Thoracic aorta (tissue), 2 donors: ENCODE data around the gene SRP9. TPM values are rescaled to one million over a fixed set of nuclear protein-coding genes. Genes with fewer than 3 reads are reported as not detected.

ENCODE experiments used
- ATAC-seq: fragments of 150-250 bp; one replicate; pipeline ENCODE4 v1.8.0; 2017; ENCODE audit warnings: low read depth; ENCODE audit not compliant: insufficient number of reproducible peaks, low FRiP score
- DNase-seq: peaks from one replicate; pipeline ENCODE4 v3.0.0-alpha.2; 2020; ENCODE audit warnings: low spot score
- H3K27ac ChIP-seq, 2 donors: fragments of 200-600 bp; sonication (generic); 1 replicate in 1 of 2; 2 replicates in 1 of 2; pipeline ENCODE4 v1.5.1; 2016; ENCODE audit warnings: mild to moderate bottlenecking in 2 of 2, moderate library complexity in 2 of 2
- H3K27me3 ChIP-seq: fragments of 200-600 bp; sonication (generic); replicated peaks from 2 replicates; pipeline ENCODE4 v1.6.0; 2016; ENCODE audit warnings: mild to moderate bottlenecking; ENCODE audit not compliant: insufficient read depth
- H3K36me3 ChIP-seq: fragments of 200-600 bp; sonication (generic); one replicate; pipeline ENCODE4 v1.5.1; 2016
- H3K4me1 ChIP-seq, 2 donors: fragments of 200-600 bp; sonication (generic); 1 replicate in 1 of 2; 2 replicates in 1 of 2; pipeline versions ENCODE4 v1.5.1 to v1.6.0; 2016; ENCODE audit warnings: low read depth in 2 of 2, mild to moderate bottlenecking in 1 of 2; ENCODE audit not compliant: control insufficient read depth in 1 of 2
- H3K4me3 ChIP-seq: fragments of 200-600 bp; sonication (generic); 2 replicates; pipeline ENCODE4 v1.5.1; 2016; ENCODE audit warnings: mild to moderate bottlenecking
- H3K9me3 ChIP-seq: fragments of 200-600 bp; sonication (generic); 2 replicates; pipeline ENCODE4 v1.5.1; 2016
- total RNA-seq, 2 donors: library from RNA; depleted of rRNA; stranded (reverse); fragments of >200 nt; gene quantifications; one replicate each; pipeline versions ENCODE4 v1.1.0 to v1.2.3, GENCODE V29; 2016
- TF ChIP-seq, protein P1 (sequence below): fragments of 200-600 bp; sonication (generic); IDR thresholded peaks from one replicate; pipeline ENCODE4 v1.5.1; 2019; ENCODE audit warnings: antibody characterized with exemption

Gene SRP9
- total RNA-seq, 2 donors from 2014 or later = 130 to 131 TPM

- Histone ChIP-seq H3K36me3 (no peaks in the 10 kb centered on the region), H3K4me3 (no peak overlapping the region), H3K4me1 (peaks cover 0 to 25% of the 10 kb centered on the region in 2 donors), H3K27me3 (no peaks in the 10 kb centered on the region), H3K9me3 (no peaks in the 10 kb centered on the region), H3K27ac (no peak overlapping the region)
- TF ChIP-seq, protein P1, sequence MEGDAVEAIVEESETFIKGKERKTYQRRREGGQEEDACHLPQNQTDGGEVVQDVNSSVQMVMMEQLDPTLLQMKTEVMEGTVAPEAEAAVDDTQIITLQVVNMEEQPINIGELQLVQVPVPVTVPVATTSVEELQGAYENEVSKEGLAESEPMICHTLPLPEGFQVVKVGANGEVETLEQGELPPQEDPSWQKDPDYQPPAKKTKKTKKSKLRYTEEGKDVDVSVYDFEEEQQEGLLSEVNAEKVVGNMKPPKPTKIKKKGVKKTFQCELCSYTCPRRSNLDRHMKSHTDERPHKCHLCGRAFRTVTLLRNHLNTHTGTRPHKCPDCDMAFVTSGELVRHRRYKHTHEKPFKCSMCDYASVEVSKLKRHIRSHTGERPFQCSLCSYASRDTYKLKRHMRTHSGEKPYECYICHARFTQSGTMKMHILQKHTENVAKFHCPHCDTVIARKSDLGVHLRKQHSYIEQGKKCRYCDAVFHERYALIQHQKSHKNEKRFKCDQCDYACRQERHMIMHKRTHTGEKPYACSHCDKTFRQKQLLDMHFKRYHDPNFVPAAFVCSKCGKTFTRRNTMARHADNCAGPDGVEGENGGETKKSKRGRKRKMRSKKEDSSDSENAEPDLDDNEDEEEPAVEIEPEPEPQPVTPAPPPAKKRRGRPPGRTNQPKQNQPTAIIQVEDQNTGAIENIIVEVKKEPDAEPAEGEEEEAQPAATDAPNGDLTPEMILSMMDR = no peak
- ATAC-seq (no peak), DNase-seq (no peak)
These were observed 27.9 kb upstream of the SRP9 start for GRCh38 chr1:225749706-225750105.

GRCh38 chr1:225750420-225750819 lies 27.2 kb upstream of the SRP9 start:
- Histone ChIP-seq H3K4me3 (no peak overlapping the region), H3K9me3 (no peaks in the 10 kb centered on the region), H3K27ac (no peak overlapping the region), H3K27me3 (no peaks in the 10 kb centered on the region), H3K4me1 (peaks cover 0 to 24% of the 10 kb centered on the region in 2 donors), H3K36me3 (no peaks in the 10 kb centered on the region)
- TF ChIP-seq, protein P1 = no peak
- ATAC-seq (no peak), DNase-seq (no peak)

DNA sequence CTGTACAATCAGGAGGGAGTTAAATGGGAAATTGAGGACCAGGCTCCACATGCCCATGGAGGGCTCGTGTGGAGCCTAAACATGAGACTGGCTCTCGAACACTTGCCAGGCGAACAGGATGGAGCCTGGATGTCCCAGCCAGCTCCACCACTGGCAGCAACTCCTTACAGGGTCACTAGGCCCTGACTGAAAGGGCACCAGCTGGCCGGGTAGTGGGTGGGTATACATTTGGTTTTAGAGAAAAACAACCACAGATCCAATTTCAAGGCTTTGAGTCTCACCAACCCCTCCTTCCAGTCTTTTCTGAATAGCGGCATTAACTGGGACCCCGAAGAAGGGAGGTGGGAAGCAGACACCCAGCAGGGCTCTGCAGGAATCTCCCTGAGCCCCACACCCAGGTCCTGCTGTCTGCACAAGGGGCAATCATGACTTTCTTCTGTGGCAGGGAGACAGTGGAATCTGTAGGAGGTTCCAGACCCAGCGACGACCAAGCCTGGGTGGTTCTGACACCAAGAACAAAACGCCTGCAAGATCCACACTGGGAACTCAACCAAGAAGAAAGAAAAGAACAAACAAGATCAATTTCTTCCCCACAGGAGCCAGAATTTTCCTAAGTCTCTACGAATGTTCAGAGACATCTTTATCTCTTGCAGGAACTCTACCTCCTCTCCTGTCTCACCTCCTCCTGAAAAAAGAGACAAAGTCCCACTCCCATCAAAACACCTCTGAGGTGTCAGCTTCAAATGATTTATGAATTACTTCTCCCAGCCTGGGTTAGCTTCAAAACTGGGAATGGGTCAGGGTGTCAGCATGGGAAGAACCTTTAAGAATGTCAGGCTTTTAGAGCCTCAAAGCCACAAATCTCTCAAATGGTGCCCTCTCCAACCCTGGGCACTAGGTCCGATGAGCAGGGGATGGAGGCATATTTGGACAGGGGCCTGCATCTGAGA lies 26.5 kb upstream of the SRP9 start:
- ATAC-seq = no peak
- Histone ChIP-seq H3K4me1 (peaks cover 0 to 24% of the 10 kb centered on the region in 2 donors), H3K9me3 (no peaks in the 10 kb centered on the region), H3K4me3 (no peak overlapping the region), H3K27me3 (no peaks in the 10 kb centered on the region), H3K27ac (no peak overlapping the region), H3K36me3 (no peaks in the 10 kb centered on the region)
- TF ChIP-seq, protein P1 = no peak
- no peak for DNase-seq

- Histone ChIP-seq H3K9me3 (no peaks in the 10 kb centered on the region), H3K27me3 (no peaks in the 10 kb centered on the region), H3K4me3 (no peak overlapping the region), H3K36me3 (no peaks in the 10 kb centered on the region), H3K27ac (no peak overlapping the region), H3K4me1 (peaks cover 0 to 18% of the 10 kb centered on the region in 2 donors)
- DNase-seq (no peak), ATAC-seq (no peak)
- TF ChIP-seq, protein P1 = no peak
These were observed 25.4 kb upstream of the SRP9 start for GRCh38 chr1:225752245-225752644.

- H3K4me3 ChIP-seq = no peak overlapping the region
- H3K27me3 ChIP-seq = no peaks in the 10 kb centered on the region
- ATAC-seq (no peak), DNase-seq (no peak)
- peaks cover 0 to 15% of the 10 kb centered on the region in 2 donors for H3K4me1 ChIP-seq
- TF ChIP-seq, protein P1 = no peak
- peak overlapping the region; percentile 23 to 60 for H3K27ac ChIP-seq
- H3K9me3 ChIP-seq = no peaks in the 10 kb centered on the region
- H3K36me3 ChIP-seq = no peaks in the 10 kb centered on the region
These were observed 22.5 kb upstream of the SRP9 start for GRCh38 chr1:225754940-225755641.
